ENCODE data around the gene LPIN3. TPM values are rescaled to one million over a fixed set of nuclear protein-coding genes. Genes with fewer than 3 reads are reported as not detected.

LPIN3 gene
- polyA plus RNA-seq, 3 donors, result 0.01 TPM; not detected in 2

GRCh38 chr20:41336711-41337492 lies 3.7 kb upstream of the LPIN3 start:
- Histone ChIP-seq H2AFZ (ENCODE audit: insufficient read depth, low read depth, low read length, poor library complexity, severe bottlenecking) (no peak overlapping the region), H3K9me3 (replicated peaks in 1 of 2; ENCODE audit: control insufficient read depth in 1 of 2, insufficient read depth in 1 of 2, low read length in 2 of 2) (no peaks in the 10 kb centered on the region), H3K4me1 (ENCODE audit: control insufficient read depth in 1 of 2, insufficient read depth in 2 of 2, low read length in 2 of 2) (peaks cover 13 to 14% of the 10 kb centered on the region in 2 donors), H3K36me3 (replicated peaks in 1 of 2; ENCODE audit: control insufficient read depth in 1 of 2, insufficient read depth in 2 of 2, low read length in 2 of 2) (no peaks in the 10 kb centered on the region), H3K79me2 (ENCODE audit: insufficient read depth, low read length) (no peaks in the 10 kb centered on the region), H3K4me3 (replicated peaks in 1 of 3; ENCODE audit: low read depth in 2 of 3, low read length in 3 of 3) (no peak overlapping the region), H3K27me3 (ENCODE audit: control insufficient read depth in 2 of 2, insufficient read depth in 2 of 2, low read length in 2 of 2) (peaks cover 5 to 22% of the 10 kb centered on the region in 2 donors), H4K20me1 (ENCODE audit: insufficient read depth, low read length) (no peaks in the 10 kb centered on the region), H3K4me2 (replicated peaks; ENCODE audit: extremely low read depth, low read length, poor library complexity, severe bottlenecking) (no peak overlapping the region), H3K9ac (ENCODE audit: insufficient read depth, low read length, poor library complexity, severe bottlenecking) (no peak overlapping the region), H3K27ac (ENCODE audit: low read depth in 1 of 2, low read length in 2 of 2) (no peak overlapping the region)
- no peak for DNase-seq
- intact Hi-C loops (cut with micrococcal nuclease), result no loop called here
- peaks cover 0 to 2% (median 0%) of the 10 kb centered on the region in 7 donors for H3K9me3 Mint-ChIP-seq
- H3K27ac Mint-ChIP-seq, result no peak overlapping the region
- no peak overlapping the region for H3K4me3 Mint-ChIP-seq
- TF ChIP-seq CTCF (IDR thresholded peaks at IDR 0.05), result no peak
- H3K4me1 Mint-ChIP-seq, result peaks cover 12% of the 10 kb centered on the region
- WGBS (ENCODE audit: insufficient coverage), result 96% methylated on average over 4 of the region's 4 CpGs
- H3K27me3 Mint-ChIP-seq (ENCODE audit: low read depth in 3 of 3), result peaks cover 29 to 52% (median 32%) of the 10 kb centered on the region in 3 donors
- peaks cover 0 to 2% of the 10 kb centered on the region in 2 donors for H3K36me3 Mint-ChIP-seq

GRCh38 chr20:41339957-41340326 lies 679 bp upstream of the LPIN3 start:
- DNase-seq, result peak; percentile 48 to 69 (median 62)
- no peaks in the 10 kb centered on the region for H3K79me2 ChIP-seq (ENCODE audit: insufficient read depth, low read length)
- peak overlapping the region; percentile 50 for H2AFZ ChIP-seq (ENCODE audit: insufficient read depth, low read depth, low read length, poor library complexity, severe bottlenecking)
- H3K27me3 ChIP-seq (ENCODE audit: control insufficient read depth in 2 of 2, insufficient read depth in 2 of 2, low read length in 2 of 2), result peaks cover 5 to 20% of the 10 kb centered on the region in 2 donors
- no peaks in the 10 kb centered on the region for H4K20me1 ChIP-seq (ENCODE audit: insufficient read depth, low read length)
- Mint-ChIP-seq H3K4me1 (peaks cover 12% of the 10 kb centered on the region), H3K27ac (no peak overlapping the region), H3K9me3 (no peaks in the 10 kb centered on the region), H3K27me3 (ENCODE audit: low read depth in 3 of 3) (peaks cover 20 to 51% (median 34%) of the 10 kb centered on the region in 3 donors), H3K36me3 (peaks cover 0 to 2% of the 10 kb centered on the region in 2 donors), H3K4me3 (peak overlapping the region; percentile 69 to 70)
- no peak overlapping the region for H3K27ac ChIP-seq (ENCODE audit: low read depth in 1 of 2, low read length in 2 of 2)
- TF ChIP-seq CTCF (IDR thresholded peaks at IDR 0.05), result peak; percentile 99
- H3K36me3 ChIP-seq (replicated peaks in 1 of 2; ENCODE audit: control insufficient read depth in 1 of 2, insufficient read depth in 2 of 2, low read length in 2 of 2), result no peaks in the 10 kb centered on the region
- H3K4me3 ChIP-seq (replicated peaks in 1 of 3; ENCODE audit: low read depth in 2 of 3, low read length in 3 of 3), result peak overlapping the region in 1 of 3 experiments; percentile 56
- no peaks in the 10 kb centered on the region for H3K9me3 ChIP-seq (replicated peaks in 1 of 2; ENCODE audit: control insufficient read depth in 1 of 2, insufficient read depth in 1 of 2, low read length in 2 of 2)
- intact Hi-C loops (cut with micrococcal nuclease), result loop anchor here (1.0 to 10.0 kb wide), 2 partner anchors 167 to 375 kb away; no protein-coding TSS in a partner anchor
- H3K4me2 ChIP-seq (replicated peaks; ENCODE audit: extremely low read depth, low read length, poor library complexity, severe bottlenecking), result peak overlapping the region; percentile 57
- 7% methylated on average over 20 of the region's 25 CpGs for WGBS (ENCODE audit: insufficient coverage)
- no peak overlapping the region for H3K9ac ChIP-seq (ENCODE audit: insufficient read depth, low read length, poor library complexity, severe bottlenecking)
- H3K4me1 ChIP-seq (ENCODE audit: control insufficient read depth in 1 of 2, insufficient read depth in 2 of 2, low read length in 2 of 2), result peaks cover 13 to 14% of the 10 kb centered on the region in 2 donors
